DMS53 treated with DMSO at 0.1 percent for 48 hours (cell line): ENCODE measurements around the gene C19orf12.

Source experiments
- DNase-seq: peaks from one replicate; lab custom pipeline; 2025; ENCODE audit not compliant: unreplicated experiment; lab: John Stamatoyannopoulos, UW

The C19orf12 gene

GRCh38 chr19:29664753-29665214 is 50.3 kb downstream of the C19orf12 start:
- DNase-seq: no peak

- DNase-seq: no peak
These were observed 51.0 kb downstream of the C19orf12 start for GRCh38 chr19:29663861-29664752.

- no peak for DNase-seq
These were observed 52.3 kb downstream of the C19orf12 start for GRCh38 chr19:29662604-29663404.

- no peak for DNase-seq
These were observed 52.8 kb downstream of the C19orf12 start for GRCh38 chr19:29662278-29662603.

- no peak for DNase-seq
These were observed 54.2 kb downstream of the C19orf12 start for GRCh38 chr19:29660835-29661234.

- no peak for DNase-seq
These were observed 56.7 kb downstream of the C19orf12 start for GRCh38 chr19:29658221-29658991.

- no peak for DNase-seq
These were observed 59.3 kb downstream of the C19orf12 start for GRCh38 chr19:29655648-29656335.

GRCh38 chr19:29653398-29653797 is 61.7 kb downstream of the C19orf12 start:
- no peak for DNase-seq

- no peak for DNase-seq
These were observed 63.3 kb downstream of the C19orf12 start for GRCh38 chr19:29651622-29652394.

- DNase-seq: no peak
These were observed 64.2 kb downstream of the C19orf12 start for GRCh38 chr19:29650772-29651387.
